ENCODE data around the gene CABP2.

- no peak for TF ChIP-seq POLR2A (IDR thresholded peaks at IDR 0.05; ENCODE audit: low read depth, low read length)
- TF ChIP-seq POLR2AphosphoS5 (IDR thresholded peaks at IDR 0.05; ENCODE audit: low read depth, low read length): no peak
- no peak for TF ChIP-seq TAF1 (IDR thresholded peaks at IDR 0.05; ENCODE audit: borderline replicate concordance, low read depth, low read length)
These were observed 38.8 kb upstream of the CABP2 start for GRCh38 chr11:67561971-67562619.
